ENCODE measurements around the gene HRK. TPM values are rescaled to one million over a fixed set of nuclear protein-coding genes. Genes with fewer than 3 reads are reported as not detected.

Gene HRK
- total and polyA plus RNA-seq, 4 donors = 0.14 TPM; not detected in 3

DNA sequence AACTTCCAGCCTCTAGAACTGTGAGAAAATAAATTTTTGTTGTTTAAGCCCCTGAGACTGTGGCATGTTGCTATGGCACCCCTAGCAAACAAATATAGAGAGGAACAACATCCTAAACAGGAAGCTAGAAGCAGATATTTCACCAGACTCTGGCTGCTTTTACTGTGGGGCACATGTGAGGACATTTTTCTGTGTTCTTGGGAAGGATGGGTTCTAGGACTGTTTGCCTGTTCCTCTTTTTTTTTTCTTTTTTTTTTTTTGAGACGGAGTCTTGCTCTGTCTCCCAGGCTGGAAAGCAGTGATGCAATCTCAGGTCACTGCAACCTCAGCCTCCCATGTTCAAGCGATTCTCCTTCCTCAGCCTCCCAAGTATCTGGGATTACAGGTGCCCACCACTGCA, 4.2 kb upstream of the HRK start (continued):
- TF ChIP-seq, protein P1, sequence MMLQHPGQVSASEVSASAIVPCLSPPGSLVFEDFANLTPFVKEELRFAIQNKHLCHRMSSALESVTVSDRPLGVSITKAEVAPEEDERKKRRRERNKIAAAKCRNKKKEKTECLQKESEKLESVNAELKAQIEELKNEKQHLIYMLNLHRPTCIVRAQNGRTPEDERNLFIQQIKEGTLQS (IDR thresholded peaks at IDR 0.05) = no peak
- no peak for TF ChIP-seq FOXA2 (IDR thresholded peaks at IDR 0.05)
- TF ChIP-seq RAD21 (IDR thresholded peaks at IDR 0.05) = no peak
- no peak for TF ChIP-seq NR2F2 (IDR thresholded peaks at IDR 0.05)
- no peak for TF ChIP-seq GABPA (IDR thresholded peaks at IDR 0.05 in 1 of 2, conservative IDR thresholded peaks at IDR 0.05 in 1 of 2)

DNA sequence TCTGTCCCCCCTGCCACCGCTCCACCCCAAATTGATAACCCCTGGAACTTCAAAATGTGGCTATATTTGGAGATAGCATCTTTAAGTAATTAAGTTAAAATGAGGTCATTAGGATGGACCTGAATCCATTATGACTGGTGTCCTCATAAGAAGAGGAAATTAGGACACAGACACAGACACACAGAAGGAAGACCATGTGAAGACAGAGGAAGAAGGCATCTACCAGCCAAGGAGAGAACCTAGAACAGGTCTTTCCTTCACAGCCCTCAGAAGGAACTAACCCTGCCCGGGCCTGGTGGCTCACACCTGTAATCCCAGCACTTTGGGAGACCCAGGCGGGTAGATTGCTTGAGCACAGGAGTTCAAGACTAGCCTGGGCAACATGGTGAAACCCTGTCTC, 3.6 kb upstream of the HRK start:
- TF ChIP-seq, protein P2, sequence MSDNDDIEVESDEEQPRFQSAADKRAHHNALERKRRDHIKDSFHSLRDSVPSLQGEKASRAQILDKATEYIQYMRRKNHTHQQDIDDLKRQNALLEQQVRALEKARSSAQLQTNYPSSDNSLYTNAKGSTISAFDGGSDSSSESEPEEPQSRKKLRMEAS (IDR thresholded peaks at IDR 0.05) = no peak
- TF ChIP-seq, protein P1 (IDR thresholded peaks at IDR 0.05) = no peak
- no peak for TF ChIP-seq FOXA1 (IDR thresholded peaks at IDR 0.05)
- TF ChIP-seq, protein P3, sequence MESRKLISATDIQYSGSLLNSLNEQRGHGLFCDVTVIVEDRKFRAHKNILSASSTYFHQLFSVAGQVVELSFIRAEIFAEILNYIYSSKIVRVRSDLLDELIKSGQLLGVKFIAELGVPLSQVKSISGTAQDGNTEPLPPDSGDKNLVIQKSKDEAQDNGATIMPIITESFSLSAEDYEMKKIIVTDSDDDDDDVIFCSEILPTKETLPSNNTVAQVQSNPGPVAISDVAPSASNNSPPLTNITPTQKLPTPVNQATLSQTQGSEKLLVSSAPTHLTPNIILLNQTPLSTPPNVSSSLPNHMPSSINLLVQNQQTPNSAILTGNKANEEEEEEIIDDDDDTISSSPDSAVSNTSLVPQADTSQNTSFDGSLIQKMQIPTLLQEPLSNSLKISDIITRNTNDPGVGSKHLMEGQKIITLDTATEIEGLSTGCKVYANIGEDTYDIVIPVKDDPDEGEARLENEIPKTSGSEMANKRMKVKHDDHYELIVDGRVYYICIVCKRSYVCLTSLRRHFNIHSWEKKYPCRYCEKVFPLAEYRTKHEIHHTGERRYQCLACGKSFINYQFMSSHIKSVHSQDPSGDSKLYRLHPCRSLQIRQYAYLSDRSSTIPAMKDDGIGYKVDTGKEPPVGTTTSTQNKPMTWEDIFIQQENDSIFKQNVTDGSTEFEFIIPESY (IDR thresholded peaks at IDR 0.05) = no peak
- TF ChIP-seq JUND (IDR thresholded peaks at IDR 0.05) = no peak
- TF ChIP-seq NR2F2 (IDR thresholded peaks at IDR 0.05) = no peak
- no peak for TF ChIP-seq FOXA2 (IDR thresholded peaks at IDR 0.05)
- TF ChIP-seq SP1 (IDR thresholded peaks at IDR 0.05) = no peak
- no peak for TF ChIP-seq RAD21 (IDR thresholded peaks at IDR 0.05)
- no peak for TF ChIP-seq HNF4G (IDR thresholded peaks at IDR 0.05)
- TF ChIP-seq EGR1 (IDR thresholded peaks at IDR 0.05; ENCODE audit: low read depth in 2 of 2) = no peak
- TF ChIP-seq YY1 (IDR thresholded peaks at IDR 0.05) = no peak
- no peak for TF ChIP-seq RXRA (IDR thresholded peaks at IDR 0.05)
- no peak for TF ChIP-seq TAF1 (conservative IDR thresholded peaks at IDR 0.05)
- TF ChIP-seq HNF4A (conservative IDR thresholded peaks at IDR 0.05) = no peak
- no peak for TF ChIP-seq GABPA (IDR thresholded peaks at IDR 0.05 in 1 of 2, conservative IDR thresholded peaks at IDR 0.05 in 1 of 2)
- TF ChIP-seq, protein P4, sequence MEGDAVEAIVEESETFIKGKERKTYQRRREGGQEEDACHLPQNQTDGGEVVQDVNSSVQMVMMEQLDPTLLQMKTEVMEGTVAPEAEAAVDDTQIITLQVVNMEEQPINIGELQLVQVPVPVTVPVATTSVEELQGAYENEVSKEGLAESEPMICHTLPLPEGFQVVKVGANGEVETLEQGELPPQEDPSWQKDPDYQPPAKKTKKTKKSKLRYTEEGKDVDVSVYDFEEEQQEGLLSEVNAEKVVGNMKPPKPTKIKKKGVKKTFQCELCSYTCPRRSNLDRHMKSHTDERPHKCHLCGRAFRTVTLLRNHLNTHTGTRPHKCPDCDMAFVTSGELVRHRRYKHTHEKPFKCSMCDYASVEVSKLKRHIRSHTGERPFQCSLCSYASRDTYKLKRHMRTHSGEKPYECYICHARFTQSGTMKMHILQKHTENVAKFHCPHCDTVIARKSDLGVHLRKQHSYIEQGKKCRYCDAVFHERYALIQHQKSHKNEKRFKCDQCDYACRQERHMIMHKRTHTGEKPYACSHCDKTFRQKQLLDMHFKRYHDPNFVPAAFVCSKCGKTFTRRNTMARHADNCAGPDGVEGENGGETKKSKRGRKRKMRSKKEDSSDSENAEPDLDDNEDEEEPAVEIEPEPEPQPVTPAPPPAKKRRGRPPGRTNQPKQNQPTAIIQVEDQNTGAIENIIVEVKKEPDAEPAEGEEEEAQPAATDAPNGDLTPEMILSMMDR (IDR thresholded peaks at IDR 0.05; ENCODE audit: low read depth, low read length, missing input control) = no peak
- Histone ChIP-seq H3K36me3 (ENCODE audit: control insufficient read depth in 4 of 4, insufficient read depth in 3 of 4, low read depth in 1 of 4, low read length in 3 of 4) (no peaks in the 10 kb centered on the region), H3K4me1 (ENCODE audit: control insufficient read depth in 4 of 4, insufficient read depth in 4 of 4, low read length in 3 of 4) (peaks cover 7 to 26% (median 21%) of the 10 kb centered on the region in 4 donors), H3K9ac (ENCODE audit: low read depth in 1 of 2, low read length in 2 of 2) (no peak overlapping the region), H3K4me3 (ENCODE audit: low read depth in 1 of 3, low read length in 3 of 3) (no peak overlapping the region), H3K27me3 (ENCODE audit: control insufficient read depth in 4 of 4, insufficient read depth in 4 of 4, low read length in 3 of 4) (peaks cover 0 to 17% (median 10%) of the 10 kb centered on the region in 4 donors), H3K27ac (ENCODE audit: low read depth in 1 of 2, low read length in 2 of 2) (no peak overlapping the region), H3K9me3 (ENCODE audit: control insufficient read depth in 4 of 4, low read length in 3 of 4) (no peaks in the 10 kb centered on the region)
- no peak for DNase-seq (ENCODE audit: low spot score)
- 81% methylated on average over 3 of the region's 3 CpGs for WGBS

DNA sequence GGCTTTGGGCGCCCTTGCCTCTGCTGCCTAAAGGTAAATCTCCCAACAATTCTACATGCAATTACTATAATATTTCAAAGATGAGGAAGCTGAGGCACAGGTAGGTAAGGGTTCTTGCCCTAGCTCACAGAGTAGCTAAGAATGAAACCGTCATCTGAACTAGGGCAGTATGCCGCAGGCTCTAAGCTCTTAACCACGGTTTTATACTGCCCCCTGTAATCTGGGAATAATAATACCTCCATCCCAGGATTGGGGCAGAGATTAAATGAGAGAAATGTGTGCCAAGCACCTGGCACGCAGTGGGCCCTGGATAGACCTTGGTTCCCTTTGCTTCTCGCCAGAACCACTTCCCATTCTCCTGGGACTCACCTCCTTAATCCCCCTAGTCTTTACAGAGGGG, 1.5 kb upstream of the HRK start:
- 25% methylated on average over 6 of the region's 6 CpGs for WGBS
- DNase-seq (ENCODE audit: low spot score) = no peak
- H3K4me3 ChIP-seq (ENCODE audit: low read depth in 1 of 3, low read length in 3 of 3) = no peak overlapping the region
- no peak for TF ChIP-seq HNF4G (IDR thresholded peaks at IDR 0.05)
- peak; percentile 40 to 41 for TF ChIP-seq RAD21 (IDR thresholded peaks at IDR 0.05)
- TF ChIP-seq YY1 (IDR thresholded peaks at IDR 0.05) = no peak
- TF ChIP-seq, protein P1 (IDR thresholded peaks at IDR 0.05) = no peak
- TF ChIP-seq, protein P4 (IDR thresholded peaks at IDR 0.05; ENCODE audit: low read depth, low read length, missing input control) = no peak
- no peaks in the 10 kb centered on the region for H3K36me3 ChIP-seq (ENCODE audit: control insufficient read depth in 4 of 4, insufficient read depth in 3 of 4, low read depth in 1 of 4, low read length in 3 of 4)
- H3K27me3 ChIP-seq (ENCODE audit: control insufficient read depth in 4 of 4, insufficient read depth in 4 of 4, low read length in 3 of 4) = peaks cover 3 to 15% (median 14%) of the 10 kb centered on the region in 4 donors
- no peaks in the 10 kb centered on the region for H3K9me3 ChIP-seq (ENCODE audit: control insufficient read depth in 4 of 4, low read length in 3 of 4)
- H3K9ac ChIP-seq (ENCODE audit: low read depth in 1 of 2, low read length in 2 of 2) = no peak overlapping the region
- H3K27ac ChIP-seq (ENCODE audit: low read depth in 1 of 2, low read length in 2 of 2) = no peak overlapping the region
- H3K4me1 ChIP-seq (ENCODE audit: control insufficient read depth in 4 of 4, insufficient read depth in 4 of 4, low read length in 3 of 4) = peaks cover 7 to 33% (median 22%) of the 10 kb centered on the region in 4 donors
